Epithelial cell of prostate (primary cell): ENCODE data around the gene PRKCQ.

Experiments used
- DNase-seq: peaks from one replicate; pipeline ENCODE4 v3.0.0-alpha.2; 2011; ENCODE audit warnings: low read depth, low spot score
- H3K27ac ChIP-seq: fragments of 450-650 bp; 2 replicates; pipeline ENCODE4 v1.5.1; 2017; ENCODE audit warnings: mild to moderate bottlenecking

The PRKCQ gene

GRCh38 chr10:6418613-6419216, 161.4 kb downstream of the PRKCQ start:
- DNase-seq = no peak
- no peak overlapping the region for H3K27ac ChIP-seq

- H3K27ac ChIP-seq = no peak overlapping the region
- no peak for DNase-seq
Observed at GRCh38 chr10:6418167-6418566, 161.9 kb downstream of the PRKCQ start.

- no peak for DNase-seq
- H3K27ac ChIP-seq = no peak overlapping the region
Observed at GRCh38 chr10:6416892-6417512, 163.1 kb downstream of the PRKCQ start.

- DNase-seq = no peak
- H3K27ac ChIP-seq = no peak overlapping the region
Observed at GRCh38 chr10:6411436-6411835, 168.6 kb downstream of the PRKCQ start.

GRCh38 chr10:6410830-6411229, 169.2 kb downstream of the PRKCQ start:
- no peak for DNase-seq
- no peak overlapping the region for H3K27ac ChIP-seq

GRCh38 chr10:6409971-6410643, 170.0 kb downstream of the PRKCQ start:
- H3K27ac ChIP-seq = peak overlapping the region; percentile 26
- DNase-seq = no peak

GRCh38 chr10:6408799-6409198, 171.3 kb downstream of the PRKCQ start:
- no peak overlapping the region for H3K27ac ChIP-seq
- no peak for DNase-seq

- no peak overlapping the region for H3K27ac ChIP-seq
- DNase-seq = no peak
Observed at GRCh38 chr10:6407034-6407721, 172.9 kb downstream of the PRKCQ start.

- H3K27ac ChIP-seq = no peak overlapping the region
Observed at GRCh38 chr10:6406220-6407033, 173.6 kb downstream of the PRKCQ start.

GRCh38 chr10:6405713-6406112, 174.4 kb downstream of the PRKCQ start:
- H3K27ac ChIP-seq = no peak overlapping the region

More at GRCh38 chr10:6406220-6407033, 173.6 kb downstream of the PRKCQ start:
- no peak for DNase-seq

GRCh38 chr10:6404127-6405072, 175.7 kb downstream of the PRKCQ start:
- DNase-seq = no peak

More at GRCh38 chr10:6405713-6406112, 174.4 kb downstream of the PRKCQ start:
- no peak for DNase-seq

GRCh38 chr10:6402960-6403359, 177.1 kb downstream of the PRKCQ start:
- no peak overlapping the region for H3K27ac ChIP-seq
- DNase-seq = no peak

More at GRCh38 chr10:6404127-6405072, 175.7 kb downstream of the PRKCQ start:
- H3K27ac ChIP-seq = no peak overlapping the region

GRCh38 chr10:6402349-6402709, 177.7 kb downstream of the PRKCQ start:
- H3K27ac ChIP-seq = no peak overlapping the region
- no peak for DNase-seq

- DNase-seq = no peak
- H3K27ac ChIP-seq = peak overlapping the region; percentile 26
Observed at GRCh38 chr10:6401558-6402348, 178.3 kb downstream of the PRKCQ start.

GRCh38 chr10:6400821-6401465, 179.1 kb downstream of the PRKCQ start:
- DNase-seq = no peak

GRCh38 chr10:6400331-6400730, 179.7 kb downstream of the PRKCQ start:
- H3K27ac ChIP-seq = no peak overlapping the region
- no peak for DNase-seq

More at GRCh38 chr10:6400821-6401465, 179.1 kb downstream of the PRKCQ start:
- H3K27ac ChIP-seq = no peak overlapping the region

- H3K27ac ChIP-seq = no peak overlapping the region
- no peak for DNase-seq
Observed at GRCh38 chr10:6399879-6400278, 180.2 kb downstream of the PRKCQ start.

GRCh38 chr10:6399231-6399741, 180.8 kb downstream of the PRKCQ start:
- H3K27ac ChIP-seq = no peak overlapping the region
- no peak for DNase-seq
